HepG2 (cell line): ENCODE measurements around the gene SPEM2. TPM values are rescaled to one million over a fixed set of nuclear protein-coding genes. Genes with fewer than 3 reads are reported as not detected.

Source experiments
- PCBP2 ChIP-seq: fragments of 200-400 bp; formaldehyde crosslinking; optimal IDR thresholded peaks from 2 replicates; pipeline ENCODE3; 2018; ENCODE audit warnings: low read length, low read depth; ENCODE audit not compliant: poor library complexity, severe bottlenecking
- PTBP1 ChIP-seq: fragments of 200-400 bp; formaldehyde crosslinking; IDR thresholded peaks from 2 replicates; pipeline ENCODE4 v1.6.1; 2018; ENCODE audit warnings: low read length, low read depth; ENCODE audit not compliant: poor library complexity, severe bottlenecking
- polyA plus RNA-seq, 8 experiments: library from polyadenylated mRNA; depleted of rRNA in 3 of 8; stranded (reverse) in 7 of 8; unstranded in 1 of 8; fragments of >200 nt; fragmentation: Illumina TruSeq in 4 of 8; extraction: Trizol in 4 of 8; gene quantifications; 2 replicates each; pipeline versions ENCODE4 v1.2.1 to v1.2.3, GENCODE V29; 2011 to 2016; ENCODE audit warnings: low read depth in 4 of 8, missing spikeins in 1 of 8, mixed read lengths in 1 of 8; ENCODE audit not compliant: insufficient read depth in 1 of 8
- total RNA-seq, 5 experiments: library from RNA; depleted of rRNA; stranded (reverse); fragments of >200 nt; fragmentation: Illumina TruSeq; extraction: Trizol; gene quantifications; 2 replicates each; pipeline ENCODE4 v1.2.3, GENCODE V29; 2016; ENCODE audit warnings: low read depth in 1 of 5
- TF ChIP-seq, protein P1 (sequence below): sonication (generic); formaldehyde crosslinking; IDR thresholded peaks from 2 replicates; pipeline ENCODE4 v1.5.0; 2020; ENCODE audit warnings: mild to moderate bottlenecking, missing genetic modification reagents, borderline replicate concordance
- TF ChIP-seq, protein P2 (sequence below): IDR thresholded peaks from 2 replicates; pipeline ENCODE4 v1.6.1; 2012; ENCODE audit warnings: low read length, improper control_type of control experiment
- TF ChIP-seq, protein P3 (sequence below), 2 experiments: sonication (generic) in 1 of 2; formaldehyde crosslinking in 1 of 2; IDR thresholded peaks; 2 replicates each; pipeline versions ENCODE4 v1.6.1 to v1.9.0; 2014 to 2022; ENCODE audit warnings: antibody characterized with exemption in 1 of 2, borderline replicate concordance in 1 of 2, inconsistent platforms in 1 of 2, low read depth in 1 of 2, missing genetic modification reagents in 1 of 2

SPEM2 gene
- total and polyA plus RNA-seq, 2 of the 13 experiments (the other 11 are each of a cell fraction or from before 2014, with no cell fraction given), result not detected

DNA sequence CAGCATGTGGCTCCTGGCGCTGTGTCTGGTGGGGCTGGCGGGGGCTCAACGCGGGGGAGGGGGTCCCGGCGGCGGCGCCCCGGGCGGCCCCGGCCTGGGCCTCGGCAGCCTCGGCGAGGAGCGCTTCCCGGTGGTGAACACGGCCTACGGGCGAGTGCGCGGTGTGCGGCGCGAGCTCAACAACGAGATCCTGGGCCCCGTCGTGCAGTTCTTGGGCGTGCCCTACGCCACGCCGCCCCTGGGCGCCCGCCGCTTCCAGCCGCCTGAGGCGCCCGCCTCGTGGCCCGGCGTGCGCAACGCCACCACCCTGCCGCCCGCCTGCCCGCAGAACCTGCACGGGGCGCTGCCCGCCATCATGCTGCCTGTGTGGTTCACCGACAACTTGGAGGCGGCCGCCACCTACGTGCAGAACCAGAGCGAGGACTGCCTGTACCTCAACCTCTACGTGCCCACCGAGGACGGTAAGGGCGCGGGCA is 17.1 kb upstream of the SPEM2 start (continued):
- TF ChIP-seq, protein P1, sequence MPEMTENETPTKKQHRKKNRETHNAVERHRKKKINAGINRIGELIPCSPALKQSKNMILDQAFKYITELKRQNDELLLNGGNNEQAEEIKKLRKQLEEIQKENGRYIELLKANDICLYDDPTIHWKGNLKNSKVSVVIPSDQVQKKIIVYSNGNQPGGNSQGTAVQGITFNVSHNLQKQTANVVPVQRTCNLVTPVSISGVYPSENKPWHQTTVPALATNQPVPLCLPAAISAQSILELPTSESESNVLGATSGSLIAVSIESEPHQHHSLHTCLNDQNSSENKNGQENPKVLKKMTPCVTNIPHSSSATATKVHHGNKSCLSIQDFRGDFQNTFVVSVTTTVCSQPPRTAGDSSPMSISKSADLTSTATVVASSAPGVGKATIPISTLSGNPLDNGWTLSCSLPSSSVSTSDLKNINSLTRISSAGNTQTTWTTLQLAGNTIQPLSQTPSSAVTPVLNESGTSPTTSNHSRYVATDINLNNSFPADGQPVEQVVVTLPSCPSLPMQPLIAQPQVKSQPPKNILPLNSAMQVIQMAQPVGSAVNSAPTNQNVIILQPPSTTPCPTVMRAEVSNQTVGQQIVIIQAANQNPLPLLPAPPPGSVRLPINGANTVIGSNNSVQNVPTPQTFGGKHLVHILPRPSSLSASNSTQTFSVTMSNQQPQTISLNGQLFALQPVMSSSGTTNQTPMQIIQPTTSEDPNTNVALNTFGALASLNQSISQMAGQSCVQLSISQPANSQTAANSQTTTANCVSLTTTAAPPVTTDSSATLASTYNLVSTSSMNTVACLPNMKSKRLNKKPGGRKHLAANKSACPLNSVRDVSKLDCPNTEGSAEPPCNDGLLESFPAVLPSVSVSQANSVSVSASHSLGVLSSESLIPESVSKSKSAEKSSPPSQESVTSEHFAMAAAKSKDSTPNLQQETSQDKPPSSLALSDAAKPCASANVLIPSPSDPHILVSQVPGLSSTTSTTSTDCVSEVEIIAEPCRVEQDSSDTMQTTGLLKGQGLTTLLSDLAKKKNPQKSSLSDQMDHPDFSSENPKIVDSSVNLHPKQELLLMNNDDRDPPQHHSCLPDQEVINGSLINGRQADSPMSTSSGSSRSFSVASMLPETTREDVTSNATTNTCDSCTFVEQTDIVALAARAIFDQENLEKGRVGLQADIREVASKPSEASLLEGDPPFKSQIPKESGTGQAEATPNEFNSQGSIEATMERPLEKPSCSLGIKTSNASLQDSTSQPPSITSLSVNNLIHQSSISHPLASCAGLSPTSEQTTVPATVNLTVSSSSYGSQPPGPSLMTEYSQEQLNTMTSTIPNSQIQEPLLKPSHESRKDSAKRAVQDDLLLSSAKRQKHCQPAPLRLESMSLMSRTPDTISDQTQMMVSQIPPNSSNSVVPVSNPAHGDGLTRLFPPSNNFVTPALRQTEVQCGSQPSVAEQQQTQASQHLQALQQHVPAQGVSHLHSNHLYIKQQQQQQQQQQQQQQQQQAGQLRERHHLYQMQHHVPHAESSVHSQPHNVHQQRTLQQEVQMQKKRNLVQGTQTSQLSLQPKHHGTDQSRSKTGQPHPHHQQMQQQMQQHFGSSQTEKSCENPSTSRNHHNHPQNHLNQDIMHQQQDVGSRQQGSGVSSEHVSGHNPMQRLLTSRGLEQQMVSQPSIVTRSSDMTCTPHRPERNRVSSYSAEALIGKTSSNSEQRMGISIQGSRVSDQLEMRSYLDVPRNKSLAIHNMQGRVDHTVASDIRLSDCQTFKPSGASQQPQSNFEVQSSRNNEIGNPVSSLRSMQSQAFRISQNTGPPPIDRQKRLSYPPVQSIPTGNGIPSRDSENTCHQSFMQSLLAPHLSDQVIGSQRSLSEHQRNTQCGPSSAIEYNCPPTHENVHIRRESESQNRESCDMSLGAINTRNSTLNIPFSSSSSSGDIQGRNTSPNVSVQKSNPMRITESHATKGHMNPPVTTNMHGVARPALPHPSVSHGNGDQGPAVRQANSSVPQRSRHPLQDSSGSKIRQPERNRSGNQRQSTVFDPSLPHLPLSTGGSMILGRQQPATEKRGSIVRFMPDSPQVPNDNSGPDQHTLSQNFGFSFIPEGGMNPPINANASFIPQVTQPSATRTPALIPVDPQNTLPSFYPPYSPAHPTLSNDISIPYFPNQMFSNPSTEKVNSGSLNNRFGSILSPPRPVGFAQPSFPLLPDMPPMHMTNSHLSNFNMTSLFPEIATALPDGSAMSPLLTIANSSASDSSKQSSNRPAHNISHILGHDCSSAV (CRISPR knock-in tag), result no peak
- no peak for TF ChIP-seq PTBP1
- TF ChIP-seq, protein P2, sequence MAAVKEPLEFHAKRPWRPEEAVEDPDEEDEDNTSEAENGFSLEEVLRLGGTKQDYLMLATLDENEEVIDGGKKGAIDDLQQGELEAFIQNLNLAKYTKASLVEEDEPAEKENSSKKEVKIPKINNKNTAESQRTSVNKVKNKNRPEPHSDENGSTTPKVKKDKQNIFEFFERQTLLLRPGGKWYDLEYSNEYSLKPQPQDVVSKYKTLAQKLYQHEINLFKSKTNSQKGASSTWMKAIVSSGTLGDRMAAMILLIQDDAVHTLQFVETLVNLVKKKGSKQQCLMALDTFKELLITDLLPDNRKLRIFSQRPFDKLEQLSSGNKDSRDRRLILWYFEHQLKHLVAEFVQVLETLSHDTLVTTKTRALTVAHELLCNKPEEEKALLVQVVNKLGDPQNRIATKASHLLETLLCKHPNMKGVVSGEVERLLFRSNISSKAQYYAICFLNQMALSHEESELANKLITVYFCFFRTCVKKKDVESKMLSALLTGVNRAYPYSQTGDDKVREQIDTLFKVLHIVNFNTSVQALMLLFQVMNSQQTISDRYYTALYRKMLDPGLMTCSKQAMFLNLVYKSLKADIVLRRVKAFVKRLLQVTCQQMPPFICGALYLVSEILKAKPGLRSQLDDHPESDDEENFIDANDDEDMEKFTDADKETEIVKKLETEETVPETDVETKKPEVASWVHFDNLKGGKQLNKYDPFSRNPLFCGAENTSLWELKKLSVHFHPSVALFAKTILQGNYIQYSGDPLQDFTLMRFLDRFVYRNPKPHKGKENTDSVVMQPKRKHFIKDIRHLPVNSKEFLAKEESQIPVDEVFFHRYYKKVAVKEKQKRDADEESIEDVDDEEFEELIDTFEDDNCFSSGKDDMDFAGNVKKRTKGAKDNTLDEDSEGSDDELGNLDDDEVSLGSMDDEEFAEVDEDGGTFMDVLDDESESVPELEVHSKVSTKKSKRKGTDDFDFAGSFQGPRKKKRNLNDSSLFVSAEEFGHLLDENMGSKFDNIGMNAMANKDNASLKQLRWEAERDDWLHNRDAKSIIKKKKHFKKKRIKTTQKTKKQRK, result no peak
- TF ChIP-seq PCBP2, result no peak
- TF ChIP-seq, protein P3, sequence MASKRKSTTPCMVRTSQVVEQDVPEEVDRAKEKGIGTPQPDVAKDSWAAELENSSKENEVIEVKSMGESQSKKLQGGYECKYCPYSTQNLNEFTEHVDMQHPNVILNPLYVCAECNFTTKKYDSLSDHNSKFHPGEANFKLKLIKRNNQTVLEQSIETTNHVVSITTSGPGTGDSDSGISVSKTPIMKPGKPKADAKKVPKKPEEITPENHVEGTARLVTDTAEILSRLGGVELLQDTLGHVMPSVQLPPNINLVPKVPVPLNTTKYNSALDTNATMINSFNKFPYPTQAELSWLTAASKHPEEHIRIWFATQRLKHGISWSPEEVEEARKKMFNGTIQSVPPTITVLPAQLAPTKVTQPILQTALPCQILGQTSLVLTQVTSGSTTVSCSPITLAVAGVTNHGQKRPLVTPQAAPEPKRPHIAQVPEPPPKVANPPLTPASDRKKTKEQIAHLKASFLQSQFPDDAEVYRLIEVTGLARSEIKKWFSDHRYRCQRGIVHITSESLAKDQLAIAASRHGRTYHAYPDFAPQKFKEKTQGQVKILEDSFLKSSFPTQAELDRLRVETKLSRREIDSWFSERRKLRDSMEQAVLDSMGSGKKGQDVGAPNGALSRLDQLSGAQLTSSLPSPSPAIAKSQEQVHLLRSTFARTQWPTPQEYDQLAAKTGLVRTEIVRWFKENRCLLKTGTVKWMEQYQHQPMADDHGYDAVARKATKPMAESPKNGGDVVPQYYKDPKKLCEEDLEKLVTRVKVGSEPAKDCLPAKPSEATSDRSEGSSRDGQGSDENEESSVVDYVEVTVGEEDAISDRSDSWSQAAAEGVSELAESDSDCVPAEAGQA (IDR thresholded peaks at IDR 0.05; ENCODE audit: low read depth), result no peak
- TF ChIP-seq, protein P3 (CRISPR knock-in tag; IDR thresholded peaks at IDR 0.05; ENCODE audit: borderline replicate concordance), result no peak
